Lower leg skin (tissue), 3 donors: ENCODE data around the gene TLR3.

ENCODE experiments used
- POLR2A ChIP-seq, 2 donors: fragments of 450-650 bp; IDR thresholded peaks; one replicate each; pipeline ENCODE4 v1.6.1; 2016 to 2017; ENCODE audit warnings: antibody characterized with exemption in 2 of 2, mild to moderate bottlenecking in 1 of 2, moderate library complexity in 1 of 2
- TF ChIP-seq, protein P1 (sequence below), 3 donors: fragments of 450-650 bp; IDR thresholded peaks; one replicate each; pipeline ENCODE4 v1.5.1; 2016; ENCODE audit warnings: antibody characterized with exemption in 3 of 3, mild to moderate bottlenecking in 3 of 3, moderate library complexity in 2 of 3

DNA sequence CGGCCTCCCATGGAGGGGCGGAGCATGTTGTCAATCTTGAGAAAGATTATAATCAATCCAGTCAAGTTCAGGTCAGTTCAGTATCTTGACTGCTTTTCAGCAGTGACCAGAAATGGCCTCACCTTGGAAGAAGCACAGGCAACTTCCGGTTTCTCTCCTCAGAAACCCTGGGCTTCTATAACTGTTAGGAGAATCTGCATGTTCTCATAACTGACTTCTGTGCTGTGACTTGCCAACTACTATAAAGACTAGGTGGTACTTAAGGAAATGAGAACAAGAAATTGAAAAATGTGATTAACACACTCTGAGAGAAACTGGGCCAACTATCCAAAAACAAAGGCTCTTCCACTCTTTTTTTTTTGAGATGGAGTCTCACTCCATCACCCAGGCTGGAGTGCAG is 35.9 kb upstream of the TLR3 start:
- TF ChIP-seq, protein P1, sequence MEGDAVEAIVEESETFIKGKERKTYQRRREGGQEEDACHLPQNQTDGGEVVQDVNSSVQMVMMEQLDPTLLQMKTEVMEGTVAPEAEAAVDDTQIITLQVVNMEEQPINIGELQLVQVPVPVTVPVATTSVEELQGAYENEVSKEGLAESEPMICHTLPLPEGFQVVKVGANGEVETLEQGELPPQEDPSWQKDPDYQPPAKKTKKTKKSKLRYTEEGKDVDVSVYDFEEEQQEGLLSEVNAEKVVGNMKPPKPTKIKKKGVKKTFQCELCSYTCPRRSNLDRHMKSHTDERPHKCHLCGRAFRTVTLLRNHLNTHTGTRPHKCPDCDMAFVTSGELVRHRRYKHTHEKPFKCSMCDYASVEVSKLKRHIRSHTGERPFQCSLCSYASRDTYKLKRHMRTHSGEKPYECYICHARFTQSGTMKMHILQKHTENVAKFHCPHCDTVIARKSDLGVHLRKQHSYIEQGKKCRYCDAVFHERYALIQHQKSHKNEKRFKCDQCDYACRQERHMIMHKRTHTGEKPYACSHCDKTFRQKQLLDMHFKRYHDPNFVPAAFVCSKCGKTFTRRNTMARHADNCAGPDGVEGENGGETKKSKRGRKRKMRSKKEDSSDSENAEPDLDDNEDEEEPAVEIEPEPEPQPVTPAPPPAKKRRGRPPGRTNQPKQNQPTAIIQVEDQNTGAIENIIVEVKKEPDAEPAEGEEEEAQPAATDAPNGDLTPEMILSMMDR (IDR thresholded peaks at IDR 0.05) = no peak
- no peak for TF ChIP-seq POLR2A (IDR thresholded peaks at IDR 0.05)
